Pulmonary artery endothelial cell (primary cell): Measurements from ENCODE around the gene CHCHD5. TPM values are rescaled to one million over a fixed set of nuclear protein-coding genes. Genes with fewer than 3 reads are reported as not detected.

Experiments used
- DNase-seq: peaks from one replicate; pipeline ENCODE4 v3.0.0-alpha.2; 2011; ENCODE audit warnings: low read depth, low spot score
- total RNA-seq: library from RNA; depleted of rRNA; stranded (reverse); fragments of >200 nt; gene quantifications from 2 replicates; pipeline ENCODE4 v1.2.3, GENCODE V29; 2014

Gene CHCHD5
- total RNA-seq, 1 donor from 2014 or later, result 6.1 TPM

GRCh38 chr2:112623913-112624777 is 39.7 kb downstream of the CHCHD5 start:
- no peak for DNase-seq

GRCh38 chr2:112625474-112626114 is 41.2 kb downstream of the CHCHD5 start:
- no peak for DNase-seq

GRCh38 chr2:112626604-112627059 is 42.2 kb downstream of the CHCHD5 start:
- DNase-seq, result peak; percentile 36

GRCh38 chr2:112627060-112628040 is 42.9 kb downstream of the CHCHD5 start:
- peak; percentile 91 for DNase-seq

GRCh38 chr2:112629224-112629623 is 44.8 kb downstream of the CHCHD5 start:
- DNase-seq, result no peak

- DNase-seq, result no peak
Measured at GRCh38 chr2:112629823-112630222, 45.4 kb downstream of the CHCHD5 start.

GRCh38 chr2:112630268-112630667 is 45.9 kb downstream of the CHCHD5 start:
- no peak for DNase-seq

- no peak for DNase-seq
Measured at GRCh38 chr2:112633708-112634107, 49.3 kb downstream of the CHCHD5 start.

- DNase-seq, result no peak
Measured at GRCh38 chr2:112634153-112634873, 49.9 kb downstream of the CHCHD5 start.

- no peak for DNase-seq
Measured at GRCh38 chr2:112634874-112635157, 50.4 kb downstream of the CHCHD5 start.

GRCh38 chr2:112636605-112637288 is 52.3 kb downstream of the CHCHD5 start:
- DNase-seq, result no peak

GRCh38 chr2:112637289-112637660 is 52.9 kb downstream of the CHCHD5 start:
- DNase-seq, result no peak

Other genes with a start within 250 kb of the CHCHD5 start
- gene RGPD8, start 151.0 kb upstream of the CHCHD5 start, total RNA-seq, result 7.5 and 12.6 TPM in 2 replicates
- gene TTL, start 102.5 kb upstream of the CHCHD5 start, total RNA-seq, result 50.5 and 69.3 TPM in 2 replicates
- 28.8 and 39.9 TPM in 2 replicates for gene POLR1B, start 42.1 kb upstream of the CHCHD5 start, total RNA-seq
- 81.2 and 109 TPM in 2 replicates for gene SLC20A1, start 61.3 kb downstream of the CHCHD5 start, total RNA-seq
- gene NT5DC4, start 136.4 kb downstream of the CHCHD5 start, total RNA-seq, result not detected in 2 replicates
- 4.9 and 10.3 TPM in 2 replicates for gene CKAP2L, start 180.0 kb downstream of the CHCHD5 start, total RNA-seq
- gene IL1A, start 199.9 kb downstream of the CHCHD5 start, total RNA-seq, result 0.60 and 0.73 TPM in 2 replicates